Activated gamma-delta T cell treated with anti-CD3 and anti-CD28 coated beads, Interleukin-2, amount 50 U/mL, for 16 hours (primary cell): ENCODE data around the gene EPX.
A peak's percentile ranks its signal among the peaks of the same experiment; 100 is the strongest.

ENCODE experiments used
- DNase-seq: peaks from one replicate; pipeline ENCODE4 v3.0.0-alpha.2; 2020; ENCODE audit warnings: low read depth

Gene EPX

DNA sequence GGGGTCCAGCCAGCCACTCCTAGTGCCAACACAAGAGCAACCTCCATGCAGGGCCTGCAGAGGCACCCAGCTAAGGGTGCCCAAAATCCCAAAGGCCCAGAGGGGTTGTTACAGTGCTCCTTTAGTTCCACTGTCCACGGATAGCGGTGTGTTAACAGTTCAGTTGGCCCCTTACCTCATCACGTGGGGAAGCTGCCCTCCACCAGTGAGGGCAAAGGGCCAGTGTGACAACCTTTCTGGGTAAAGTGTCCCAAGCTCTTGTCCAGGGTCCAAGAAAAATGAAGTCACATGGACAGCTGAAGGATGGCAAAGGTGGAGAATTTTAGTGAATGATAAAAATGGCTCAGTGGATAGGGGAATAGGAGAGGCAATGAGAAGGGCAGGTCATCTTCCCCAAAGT lies 35.2 kb downstream of the EPX start:
- DNase-seq: no peak

GRCh38 chr17:58228679-58229078 lies 36.2 kb downstream of the EPX start:
- DNase-seq: no peak

DNA sequence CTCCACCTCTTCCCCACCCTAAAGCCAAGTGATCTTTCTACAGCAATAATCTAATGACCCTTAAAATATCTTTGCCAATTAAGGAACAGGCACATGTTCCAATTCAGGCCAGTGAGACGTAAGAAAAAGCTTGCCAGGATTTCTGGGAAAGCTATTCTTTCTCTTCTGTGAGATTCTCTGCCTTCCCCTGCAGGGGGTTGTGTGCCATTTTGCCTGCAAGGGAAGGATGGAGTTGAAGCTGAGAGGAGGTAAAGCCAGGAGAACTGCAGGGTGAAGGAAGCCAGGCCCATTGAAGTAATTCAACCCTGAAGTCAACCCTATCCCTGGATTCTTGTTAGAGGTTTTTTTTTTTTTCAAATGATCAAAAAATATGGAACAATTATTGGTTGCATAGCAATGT lies 36.9 kb downstream of the EPX start:
- DNase-seq: no peak

DNA sequence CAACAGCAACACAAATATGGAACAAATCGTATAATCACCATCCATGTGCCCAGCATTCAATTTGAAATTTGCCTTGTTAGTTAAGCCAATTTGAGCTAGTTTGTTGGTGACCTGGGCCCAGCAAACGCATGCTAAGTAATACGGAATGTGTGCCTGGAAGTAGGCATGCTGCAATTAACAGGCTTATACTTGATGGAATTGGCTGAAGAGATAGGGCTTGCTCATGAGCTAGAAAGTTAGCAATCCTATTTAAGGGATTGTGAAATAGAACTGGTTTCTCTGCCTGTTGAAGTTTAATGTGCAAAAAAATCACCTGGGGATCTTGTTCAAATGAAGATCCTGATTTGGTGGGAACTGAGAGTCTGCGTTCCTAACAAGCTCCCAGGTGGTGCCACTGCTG lies 37.4 kb downstream of the EPX start:
- no peak for DNase-seq

- no peak for DNase-seq
Observed at GRCh38 chr17:58231641-58232040, 39.1 kb downstream of the EPX start.

DNA sequence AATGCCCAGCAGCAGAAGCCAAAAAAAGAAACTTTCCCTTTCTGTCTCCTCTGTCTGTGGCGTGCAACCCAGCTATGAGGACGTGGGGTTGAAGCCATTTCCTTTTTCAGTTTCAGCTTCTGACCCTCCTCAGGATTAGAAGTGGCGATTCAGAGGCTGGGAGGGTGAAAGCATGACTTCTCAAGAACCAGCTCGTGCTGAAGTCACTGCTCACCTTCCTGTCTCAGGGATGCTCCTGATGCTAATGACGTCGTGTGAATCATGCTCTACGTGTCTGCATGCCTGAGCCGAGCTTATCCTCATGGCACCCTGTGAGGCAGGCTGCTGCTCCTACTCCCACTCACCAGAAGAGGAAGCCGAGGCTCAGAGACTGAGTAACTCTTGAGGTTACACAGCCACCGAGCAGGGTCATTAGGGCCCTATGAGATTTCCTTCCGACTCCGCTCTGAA lies 40.2 kb downstream of the EPX start:
- no peak for DNase-seq

GRCh38 chr17:58233543-58233942 lies 41.0 kb downstream of the EPX start:
- no peak for DNase-seq

- no peak for DNase-seq
Observed at GRCh38 chr17:58234512-58234911, 42.0 kb downstream of the EPX start.

DNA sequence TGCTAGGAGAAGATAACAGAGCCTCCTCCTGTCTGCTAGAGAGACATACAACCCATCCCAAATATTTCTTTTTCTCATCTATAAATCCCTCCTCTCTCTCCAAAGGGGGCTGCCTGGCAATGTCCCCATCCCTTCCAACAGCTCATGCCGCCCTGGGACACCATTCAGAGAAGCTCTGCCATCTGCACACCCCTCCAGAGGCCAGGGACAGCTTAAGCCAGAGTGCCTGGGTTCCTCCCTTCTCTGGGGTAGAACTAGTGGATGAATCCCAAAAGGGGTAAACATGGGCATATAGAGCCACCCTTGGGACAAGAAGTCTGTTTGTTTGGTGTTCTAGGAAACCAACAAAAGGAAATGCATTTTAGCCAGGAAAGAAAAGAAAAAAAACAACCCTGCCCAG lies 43.3 kb downstream of the EPX start:
- DNase-seq: no peak

DNA sequence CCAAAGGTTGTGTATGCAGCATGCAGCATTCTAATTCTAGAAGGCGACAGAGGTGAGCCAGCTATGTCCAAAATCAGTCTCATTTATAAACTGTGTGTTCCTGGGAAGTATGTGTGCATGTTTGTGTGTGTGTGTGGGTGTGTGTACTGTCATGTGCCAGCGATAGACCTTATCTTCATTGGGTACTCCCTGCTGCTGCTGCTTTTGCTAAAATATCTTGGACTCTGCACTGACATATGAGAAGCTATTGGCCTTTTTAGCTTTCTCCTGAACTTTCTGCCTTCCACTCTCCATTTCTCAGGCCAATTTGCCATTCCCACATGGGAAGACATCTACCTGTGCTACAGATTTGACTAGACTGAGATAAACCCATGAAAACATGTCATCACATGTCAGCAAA lies 43.9 kb downstream of the EPX start:
- DNase-seq: no peak

GRCh38 chr17:58238147-58238634 lies 45.7 kb downstream of the EPX start, which contains the start of gene LPO:
LPO (plus strand) TSS chr17:58238584; CDS start chr17:58242980, 4,396 bp downstream.
- no peak for DNase-seq

- DNase-seq: no peak
Observed at GRCh38 chr17:58239987-58240386, 47.5 kb downstream of the EPX start.

DNA sequence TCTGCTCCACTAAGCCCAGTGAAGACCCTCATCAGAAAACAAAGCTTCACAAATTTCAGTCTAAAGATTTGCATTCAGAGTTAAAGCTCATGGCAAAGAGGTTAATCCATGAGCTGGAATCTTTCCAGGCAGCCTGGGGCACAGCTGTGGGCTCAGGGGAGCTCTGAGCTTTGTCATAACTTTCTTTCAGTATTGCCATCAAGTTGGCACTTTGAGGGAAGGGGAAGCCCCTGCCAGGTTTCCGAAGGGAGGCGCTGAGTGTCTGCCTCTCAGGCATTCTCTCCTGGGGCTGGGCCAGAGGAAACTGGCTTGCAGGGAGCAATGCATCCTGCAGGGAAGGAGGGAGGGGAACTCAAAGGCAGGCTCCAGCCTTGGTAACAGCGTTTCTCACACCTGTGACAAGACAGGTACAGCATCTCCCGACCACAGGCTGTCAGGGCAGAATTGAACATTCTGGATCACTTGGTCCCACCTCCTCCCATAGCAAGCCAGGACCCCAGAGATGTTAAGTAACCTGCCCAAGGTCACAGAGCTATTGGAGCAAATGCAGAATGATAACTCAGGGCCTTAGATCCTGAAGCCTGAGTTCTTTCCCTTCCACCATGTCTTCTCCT lies 49.8 kb downstream of the EPX start:
- no peak for DNase-seq

DNA sequence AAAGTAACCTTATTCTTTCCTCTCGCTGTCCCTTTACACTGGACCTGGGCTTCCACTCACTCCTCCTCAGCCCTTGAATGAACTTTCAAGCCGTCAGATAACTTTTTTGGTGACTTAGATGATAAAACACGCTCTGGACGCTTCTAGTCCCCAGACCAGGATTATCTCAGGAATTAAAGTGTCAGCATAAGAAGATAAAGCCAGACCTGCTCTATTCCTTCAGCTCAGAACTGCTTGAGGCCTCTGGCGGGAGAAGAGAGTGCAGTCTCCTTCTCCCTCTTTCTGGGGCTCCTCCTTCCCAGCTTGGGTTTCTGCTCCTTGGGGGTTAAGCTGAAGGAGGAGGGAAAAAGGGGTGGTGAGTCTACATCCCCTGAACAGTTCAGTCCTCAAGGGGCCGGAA lies 52.4 kb downstream of the EPX start:
- DNase-seq: no peak

GRCh38 chr17:58245428-58246103 lies 53.0 kb downstream of the EPX start:
- DNase-seq: no peak

DNA sequence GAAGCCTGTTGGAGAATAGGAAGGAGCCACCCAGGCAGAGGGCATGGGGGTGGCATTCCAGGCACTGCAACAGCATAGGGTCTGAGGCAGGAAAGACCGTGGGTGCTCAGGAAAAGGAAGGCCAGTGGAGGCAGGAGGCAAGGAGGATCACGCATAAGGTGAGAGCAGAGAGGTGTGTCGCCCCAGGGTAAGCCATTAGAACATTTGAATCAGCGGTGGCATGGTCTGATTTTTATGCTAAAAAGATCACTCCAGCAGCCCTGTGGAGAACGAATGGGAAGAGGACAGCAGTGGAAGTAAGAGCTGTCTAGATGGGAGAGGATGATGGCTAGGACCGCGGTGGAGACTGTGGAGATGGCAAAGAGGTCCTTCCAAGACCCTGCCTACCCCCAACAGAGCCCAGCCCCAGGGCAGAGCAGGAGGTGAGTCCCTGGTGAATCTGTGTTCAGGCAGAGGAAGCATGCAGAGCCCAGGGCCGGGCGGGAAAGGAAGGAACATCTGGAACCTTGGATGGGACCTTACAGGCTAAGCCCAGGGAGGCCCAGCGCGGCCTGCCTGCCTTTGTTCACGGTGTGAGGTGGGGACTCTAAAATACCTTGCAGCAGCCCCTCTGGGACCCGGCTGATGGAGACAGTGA lies 53.7 kb downstream of the EPX start:
- DNase-seq: no peak

DNA sequence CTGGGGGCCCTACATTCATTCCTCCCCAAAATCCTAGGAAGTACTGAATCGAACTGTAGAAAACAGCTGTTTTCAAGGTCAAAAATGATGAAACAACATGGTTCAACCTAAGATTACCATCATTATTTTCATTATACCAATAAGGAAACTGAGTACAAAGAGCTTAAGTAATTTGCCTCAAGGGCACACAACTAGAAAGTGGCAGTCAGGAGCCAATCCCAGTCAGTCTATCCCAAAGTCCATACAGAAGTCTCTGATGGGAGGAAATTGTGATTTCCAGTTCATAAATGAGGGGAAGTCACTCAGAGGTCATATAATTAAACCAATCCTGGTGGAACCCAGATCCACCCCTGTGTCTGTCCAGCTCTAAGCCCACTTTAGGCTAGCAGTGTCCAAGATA lies 54.3 kb downstream of the EPX start:
- DNase-seq: no peak

DNA sequence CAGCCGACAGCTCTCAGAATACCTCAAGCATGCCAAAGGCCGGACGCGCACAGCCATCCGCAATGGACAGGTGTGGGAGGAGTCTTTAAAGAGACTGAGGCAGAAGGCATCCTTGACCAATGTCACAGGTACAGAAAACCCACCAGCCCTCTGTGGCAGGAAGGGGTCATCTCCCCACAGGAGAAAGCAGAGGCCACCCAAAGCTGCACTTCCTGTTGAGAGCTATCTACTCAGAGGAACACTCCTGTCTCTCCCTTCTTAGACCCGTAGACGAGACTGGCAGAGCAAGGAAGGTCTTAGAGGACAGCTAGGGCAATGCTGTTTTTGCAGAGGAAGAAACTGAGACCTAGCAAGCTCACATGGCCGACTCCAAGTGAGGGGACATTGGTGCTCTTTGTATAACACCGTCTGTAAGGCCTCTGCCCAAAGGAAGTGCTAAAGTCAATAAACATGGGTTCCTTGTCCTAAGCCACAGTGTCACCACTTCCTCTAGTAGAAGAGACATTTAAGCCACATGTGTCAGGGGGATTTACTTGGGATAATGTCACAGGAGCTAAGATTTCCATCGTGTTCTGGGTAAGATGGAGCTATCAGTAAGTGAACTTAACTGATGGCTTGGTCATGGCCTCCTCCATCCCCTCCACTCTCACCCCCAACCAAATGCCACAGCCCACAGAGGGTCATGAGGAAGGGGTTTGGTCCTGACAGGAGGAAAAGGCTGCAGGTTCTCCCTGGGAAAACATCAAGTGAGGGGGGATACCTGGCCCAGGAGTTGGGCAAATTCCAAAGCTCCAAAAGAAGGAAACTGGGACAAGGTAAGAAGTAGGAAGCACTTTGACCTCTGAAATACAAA lies 55.2 kb downstream of the EPX start:
- DNase-seq: no peak

DNA sequence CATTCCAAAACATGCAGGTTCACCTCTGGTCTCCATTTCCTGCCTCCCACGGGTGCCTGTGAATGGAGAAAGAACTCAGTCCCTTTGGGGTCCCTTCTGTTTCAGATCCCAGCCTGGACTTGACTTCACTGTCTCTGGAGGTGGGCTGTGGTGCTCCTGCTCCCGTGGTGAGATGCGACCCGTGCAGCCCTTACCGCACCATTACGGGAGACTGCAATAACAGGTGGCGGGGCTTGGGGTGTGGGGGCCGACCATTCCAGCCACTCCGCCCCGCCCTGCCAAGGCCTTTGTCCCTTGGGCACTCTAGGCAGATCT lies 56.4 kb downstream of the EPX start:
- DNase-seq: no peak

DNA sequence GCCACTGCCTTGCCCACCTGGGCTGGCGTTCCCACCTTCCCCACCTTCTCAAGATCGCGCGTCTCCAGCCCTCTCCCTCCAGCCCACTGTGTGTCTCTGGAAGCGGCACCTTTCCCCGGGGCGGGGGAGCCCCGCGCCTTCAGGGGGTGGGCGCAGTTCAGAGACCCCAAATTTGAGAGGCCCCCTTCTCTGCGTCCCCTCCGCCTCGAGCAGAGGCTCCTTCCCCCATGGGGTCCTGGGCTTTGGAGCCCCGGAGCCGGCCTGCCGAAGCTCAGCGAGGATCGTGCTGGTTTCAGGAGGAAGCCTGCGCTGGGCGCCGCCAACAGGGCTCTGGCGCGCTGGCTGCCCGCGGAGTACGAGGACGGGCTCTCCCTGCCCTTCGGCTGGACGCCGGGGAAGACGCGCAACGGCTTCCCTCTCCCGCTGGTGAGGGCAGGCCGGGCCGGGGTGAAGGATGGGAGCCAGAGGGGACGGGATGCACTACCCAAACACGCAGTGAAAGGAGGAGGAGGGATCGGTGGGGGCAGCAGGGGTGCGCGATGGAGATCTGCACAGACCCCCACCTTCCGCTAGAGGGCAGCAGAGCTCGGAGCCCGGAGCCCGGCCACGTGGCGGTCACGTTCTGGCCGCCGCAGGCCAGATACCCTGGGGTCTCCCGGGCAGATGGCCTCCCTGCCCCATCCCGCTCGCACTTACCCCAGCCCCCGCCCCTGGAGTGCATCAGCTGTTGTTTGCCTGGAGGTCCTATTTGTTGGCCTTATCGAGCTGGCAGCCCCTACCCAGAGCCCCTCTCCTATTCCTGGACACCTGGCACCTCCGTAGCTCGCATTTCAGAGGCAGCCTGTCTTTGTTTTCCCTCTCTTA lies 57.0 kb downstream of the EPX start:
- peak; percentile 63 for DNase-seq

- no peak for DNase-seq
Observed at GRCh38 chr17:58250344-58251011, 58.0 kb downstream of the EPX start.
